GM23248 (cell line): ENCODE measurements around the gene DOK7.
"Not testable (repeated sequence)": the region's sequence is repeated elsewhere in the genome, so short reads cannot be mapped to it uniquely, and the experiment has no call there.

Source experiments
- EZH2 ChIP-seq: fragments of 200-600 bp; sonication (generic); IDR thresholded peaks from 2 replicates; pipeline ENCODE4 v1.6.1; 2018; ENCODE audit warnings: antibody characterized with exemption, mild to moderate bottlenecking; ENCODE audit not compliant: insufficient read depth, poor library complexity, severe bottlenecking
- EZH2phosphoT487 ChIP-seq: fragments of 200-600 bp; sonication (generic); IDR thresholded peaks from 2 replicates; pipeline ENCODE4 v1.6.1; 2018; ENCODE audit warnings: antibody characterized with exemption, moderate library complexity, mild to moderate bottlenecking, low read depth; ENCODE audit not compliant: insufficient read depth

- not testable (repeated sequence) for TF ChIP-seq EZH2phosphoT487, EZH2
Observed at GRCh38 chr4:3455596-3455995, 7.5 kb upstream of the DOK7 start.
